ENCODE measurements around the gene HEXD. TPM values are rescaled to one million over a fixed set of nuclear protein-coding genes. Genes with fewer than 3 reads are reported as not detected.
"Not testable (repeated sequence)": the region's sequence is repeated elsewhere in the genome, so short reads cannot be mapped to it uniquely, and the experiment has no call there.

The HEXD gene
- total RNA-seq, 1 donor from 2014 or later, result 90.4 TPM

- Histone ChIP-seq H3K4me1 (peaks cover 34% of the 10 kb centered on the region), H3K36me3 (no peaks in the 10 kb centered on the region), H3K4me3 (no peak overlapping the region), H3K27me3 (no peaks in the 10 kb centered on the region), H3K27ac (no peak overlapping the region), H3K9me3 (no peaks in the 10 kb centered on the region)
- intact Hi-C loops (cut with DNase I), result no loop called here
- TF ChIP-seq CTCF (IDR thresholded peaks at IDR 0.05), result no peak
- TF ChIP-seq POLR2AphosphoS5 (IDR thresholded peaks at IDR 0.05; ENCODE audit: insufficient read depth in 1 of 2, low read depth in 1 of 2), result no peak
- TF ChIP-seq POLR2A (IDR thresholded peaks at IDR 0.05), result no peak
- DNase-seq (ENCODE audit: extremely low spot score in 2 of 2), result no peak
Observed at GRCh38 chr17:82452162-82452561, 34.0 kb downstream of the HEXD start.

- H3K9me3 ChIP-seq; DNase-seq (ENCODE audit: extremely low spot score in 2 of 2); H3K36me3 ChIP-seq; intact Hi-C loops (cut with DNase I); H3K27ac ChIP-seq; H3K27me3 ChIP-seq; H3K4me3 ChIP-seq: not testable (repeated sequence)
- H3K4me1 ChIP-seq, result peaks cover 34% of the 10 kb centered on the region
Observed at GRCh38 chr17:82453151-82453550, 35.0 kb downstream of the HEXD start.

- intact Hi-C loops (cut with DNase I); H3K4me3 ChIP-seq; DNase-seq (ENCODE audit: extremely low spot score in 2 of 2); H3K36me3 ChIP-seq; H3K9me3 ChIP-seq; H3K27ac ChIP-seq; H3K27me3 ChIP-seq: not testable (repeated sequence)
- H3K4me1 ChIP-seq, result peaks cover 34% of the 10 kb centered on the region
Observed at GRCh38 chr17:82453706-82454105, 35.6 kb downstream of the HEXD start.

- Histone ChIP-seq H3K27ac (peak overlapping the region; percentile 100), H3K36me3 (peaks cover 0 to 2% of the 10 kb centered on the region in 2 donors), H3K4me3 (peak overlapping the region; percentile 56 to 94), H3K9me3 (no peaks in the 10 kb centered on the region), H3K4me1 (peaks cover 19% of the 10 kb centered on the region), H3K27me3 (no peaks in the 10 kb centered on the region)
- peak in 1 of 2 donors; percentile 87 for DNase-seq (ENCODE audit: extremely low spot score in 2 of 2)
- no peak for TF ChIP-seq CTCF (IDR thresholded peaks at IDR 0.05)
- no peak for TF ChIP-seq POLR2A (IDR thresholded peaks at IDR 0.05)
- no peak for TF ChIP-seq POLR2AphosphoS5 (IDR thresholded peaks at IDR 0.05; ENCODE audit: insufficient read depth in 1 of 2, low read depth in 1 of 2)
- intact Hi-C loops (cut with DNase I), result loop anchor here (5.0 kb wide), 1 partner anchor 40 kb away; no protein-coding TSS in a partner anchor
Observed at GRCh38 chr17:82457073-82457928, 39.2 kb downstream of the HEXD start.

GRCh38 chr17:82457929-82458178 lies 39.7 kb downstream of the HEXD start:
- Histone ChIP-seq H3K27me3 (no peaks in the 10 kb centered on the region), H3K27ac (peak overlapping the region; percentile 100), H3K4me3 (peak overlapping the region; percentile 56 to 94), H3K9me3 (no peaks in the 10 kb centered on the region), H3K4me1 (peaks cover 19% of the 10 kb centered on the region), H3K36me3 (peaks cover 0 to 8% of the 10 kb centered on the region in 2 donors)
- intact Hi-C loops (cut with DNase I), result loop anchor here (5.0 kb wide), 1 partner anchor 39 kb away; no protein-coding TSS in a partner anchor
- peak in 1 of 2 donors; percentile 78 for TF ChIP-seq POLR2AphosphoS5 (IDR thresholded peaks at IDR 0.05; ENCODE audit: insufficient read depth in 1 of 2, low read depth in 1 of 2)
- no peak for TF ChIP-seq POLR2A (IDR thresholded peaks at IDR 0.05)
- DNase-seq (ENCODE audit: extremely low spot score in 2 of 2), result no peak

- peak within 1 kb of the TSS; percentile 56 to 94 for H3K4me3 ChIP-seq
- intact Hi-C loops (cut with DNase I), result loop anchor here (5.0 kb wide), 1 partner anchor 39 kb away; no protein-coding TSS in a partner anchor
- DNase-seq (ENCODE audit: extremely low spot score in 2 of 2), result peak in 1 of 2 donors; percentile 99
- peaks cover 0 to 12% of the 10 kb centered on the region in 2 donors for H3K36me3 ChIP-seq
- no peaks in the 10 kb centered on the region for H3K27me3 ChIP-seq
- peak; percentile 86 to 94 for TF ChIP-seq POLR2A (IDR thresholded peaks at IDR 0.05)
- TF ChIP-seq CTCF (IDR thresholded peaks at IDR 0.05), result no peak
- peak in 1 of 2 donors; percentile 99 for TF ChIP-seq POLR2AphosphoS5 (IDR thresholded peaks at IDR 0.05; ENCODE audit: insufficient read depth in 1 of 2, low read depth in 1 of 2)
- H3K4me1 ChIP-seq, result peaks cover 19% of the 10 kb centered on the region
- H3K9me3 ChIP-seq, result no peaks in the 10 kb centered on the region
- H3K27ac ChIP-seq, result peak within 1 kb of the TSS; percentile 100
Observed at GRCh38 chr17:82458179-82458884, 40.2 kb downstream of the HEXD start, which contains the start of gene NARF. NARF (plus strand) TSS chr17:82458741; CDS start chr17:82458804, 63 bp downstream.

Data from vagina (tissue), 2 donors.